Central memory CD8-positive, alpha-beta T cell (primary cell): ENCODE measurements around the gene TXNRD3.
A peak's percentile ranks its signal among the peaks of the same experiment; 100 is the strongest.

Source experiments
- ATAC-seq: fragments of 150-1000 bp; cut with Tn5 transposase; replicated peaks from 2 replicates; pipeline ENCODE4 v1.10.0; 2022; ENCODE audit warnings: mild to moderate bottlenecking, moderate FRiP score, moderate number of reproducible peaks; ENCODE audit not compliant: poor library complexity, severe bottlenecking; ENCODE audit errors: extremely low read depth
- DNase-seq, 2 donors: peaks; one replicate each; pipeline ENCODE4 v3.0.0; 2021; ENCODE audit warnings: low spot score in 2 of 2
- H3K27ac Mint-ChIP-seq: one replicate; pipeline ENCODE4 v1.8.0; 2022; ENCODE audit warnings: low read depth, mild to moderate bottlenecking, moderate library complexity, mixed read lengths
- H3K27me3 Mint-ChIP-seq: one replicate; pipeline ENCODE4 v1.8.0; 2022; ENCODE audit warnings: mixed read lengths
- H3K36me3 Mint-ChIP-seq: one replicate; pipeline ENCODE4 v1.8.0; 2022; ENCODE audit warnings: mild to moderate bottlenecking, moderate library complexity, mixed read lengths; ENCODE audit not compliant: insufficient read depth
- H3K4me1 Mint-ChIP-seq: one replicate; pipeline ENCODE4 v1.8.0; 2022; ENCODE audit warnings: mixed read lengths
- H3K4me3 Mint-ChIP-seq: one replicate; pipeline ENCODE4 v1.8.0; 2022; ENCODE audit warnings: mild to moderate bottlenecking, moderate library complexity, mixed read lengths
- H3K9me3 Mint-ChIP-seq: one replicate; pipeline ENCODE4 v1.8.0; 2022; ENCODE audit warnings: mixed read lengths

TXNRD3 gene

DNA sequence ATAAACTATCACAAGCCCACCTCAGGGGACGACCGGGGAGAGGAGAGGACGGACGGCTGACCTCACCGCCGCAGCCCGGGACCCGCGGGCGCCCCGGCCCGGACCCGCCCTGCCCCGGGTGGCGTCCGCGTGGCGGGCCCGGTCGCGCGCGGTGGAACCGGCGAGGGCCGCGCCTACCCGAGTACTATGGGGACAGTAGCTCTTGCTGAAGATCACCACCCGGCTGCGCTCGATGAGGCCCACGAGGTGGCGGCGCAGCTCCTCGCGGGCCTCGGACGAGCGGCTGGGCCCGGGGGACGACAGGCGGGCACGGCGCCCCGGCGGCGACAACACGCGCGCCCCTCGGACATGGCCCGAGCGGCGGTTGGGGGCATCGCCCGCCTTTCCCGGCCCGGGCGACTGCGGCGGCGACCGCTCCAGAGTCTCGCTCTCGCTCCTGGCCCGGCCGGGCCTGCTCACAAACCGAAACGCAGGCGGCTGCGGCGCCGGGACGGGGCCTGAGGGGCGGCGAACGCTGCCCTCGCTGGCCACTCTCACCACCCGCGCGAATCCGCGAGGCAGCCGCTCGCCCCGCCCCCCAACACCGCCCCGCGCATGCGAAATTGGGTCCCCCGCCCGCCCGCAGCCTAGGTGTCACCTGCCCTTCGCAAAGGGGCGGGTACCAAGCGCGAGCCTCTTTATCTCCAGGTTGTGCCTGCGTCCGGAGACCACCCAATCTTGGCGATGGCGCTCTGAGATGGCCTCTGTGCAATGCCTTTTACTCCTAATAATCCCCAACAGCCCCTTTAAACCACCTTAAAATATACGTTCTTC is at the start of gene TXNRD3:
TSS of gene TXNRD3 (minus strand) at position 554 of the 813 bp plus-strand sequence.
- peak in 1 of 2 donors; percentile 28 for DNase-seq
- no peak within 1 kb of the TSS for H3K27ac Mint-ChIP-seq

DNA sequence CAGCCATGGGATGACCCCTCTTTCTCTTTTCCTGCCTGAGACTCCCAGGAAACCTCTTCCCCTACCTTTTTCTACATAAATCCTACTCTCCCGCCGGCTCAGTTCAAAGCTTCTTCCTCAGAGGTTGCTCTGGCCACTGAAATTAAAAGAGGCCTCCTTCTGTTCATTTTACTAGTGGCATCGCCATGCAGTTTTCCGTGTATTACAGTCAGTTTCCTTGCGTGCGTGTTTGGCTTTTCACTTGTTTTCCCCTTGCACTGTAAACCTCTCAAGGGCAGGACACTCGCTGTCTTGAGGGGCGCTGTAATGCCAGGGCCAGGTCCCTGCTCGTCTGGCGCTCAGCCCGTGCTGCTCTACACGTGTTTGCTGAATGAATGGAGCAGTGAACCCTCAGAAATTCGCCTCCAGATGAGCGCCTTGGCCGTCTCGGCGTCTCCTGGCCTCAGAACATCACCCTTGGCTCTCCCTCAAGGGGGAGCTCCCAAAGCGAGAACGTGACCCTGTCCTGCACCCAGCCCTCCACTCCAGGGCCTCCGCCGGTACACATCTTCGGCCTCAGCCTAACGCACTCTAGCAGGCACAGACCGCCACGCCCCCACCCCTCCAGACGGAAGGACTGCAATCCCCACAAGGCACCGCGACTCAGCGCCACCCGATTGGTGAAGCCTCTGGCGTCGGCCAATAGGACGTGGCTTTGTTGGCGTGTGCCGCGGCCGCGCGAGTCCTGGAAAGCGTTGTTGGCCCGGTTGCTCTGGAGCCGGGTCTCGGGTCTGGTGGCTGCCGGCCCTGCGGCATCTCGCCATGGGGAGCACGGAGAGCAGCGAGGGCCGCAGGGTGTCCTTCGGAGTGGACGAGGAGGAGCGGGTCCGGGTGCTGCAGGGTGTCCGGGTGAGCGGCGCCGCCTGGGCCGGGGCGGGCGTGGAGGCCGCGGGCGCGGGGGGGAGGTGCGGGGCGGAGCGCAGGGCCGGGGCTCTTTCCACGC is 48.9 kb upstream of the TXNRD3 start, which contains the start of gene CHCHD6:
TSS of gene CHCHD6 (plus strand) at position 729 of the 982 bp plus-strand sequence. CDS start at position 802, 73 bp downstream.
- peak within 1 kb of the TSS; percentile 82 for H3K27ac Mint-ChIP-seq
- DNase-seq: peak; percentile 92 to 98
- H3K4me1 Mint-ChIP-seq: peaks cover 24% of the 10 kb centered on the region
- ATAC-seq: peak; percentile 95
- H3K36me3 Mint-ChIP-seq: peaks cover 10% of the 10 kb centered on the region
- H3K9me3 Mint-ChIP-seq: no peaks in the 10 kb centered on the region
- H3K4me3 Mint-ChIP-seq: peak within 1 kb of the TSS; percentile 93
- peaks cover 50% of the 10 kb centered on the region for H3K27me3 Mint-ChIP-seq

More for the DNA sequence above, at the start of gene TXNRD3:
- peak; percentile 78 for ATAC-seq
- Mint-ChIP-seq H3K27me3 (peaks cover 52% of the 10 kb centered on the region), H3K9me3 (no peaks in the 10 kb centered on the region), H3K4me3 (peak within 1 kb of the TSS; percentile 83), H3K36me3 (no peaks in the 10 kb centered on the region), H3K4me1 (no peaks in the 10 kb centered on the region)

DNA sequence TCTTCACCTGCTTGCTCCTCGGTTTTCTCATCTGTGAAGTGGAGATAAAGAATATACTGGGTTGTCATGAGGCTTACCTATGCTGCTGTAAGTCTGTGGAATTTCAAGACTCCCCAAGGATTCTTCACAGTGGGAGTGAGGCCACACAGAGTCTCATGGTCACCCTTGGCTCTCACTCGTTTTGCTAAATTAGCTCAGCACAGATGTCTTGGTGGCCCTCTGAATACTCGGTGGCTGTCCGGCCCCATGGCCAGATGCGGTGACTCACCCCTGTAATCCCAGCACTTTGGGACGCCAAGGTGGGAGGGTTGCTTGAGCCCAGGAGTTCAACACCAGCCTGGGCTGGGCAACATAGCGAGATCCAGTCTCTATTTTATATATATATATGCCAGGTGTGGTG is 44.1 kb upstream of the TXNRD3 start:
- Mint-ChIP-seq H3K4me1 (peaks cover 9% of the 10 kb centered on the region), H3K36me3 (peaks cover 4% of the 10 kb centered on the region), H3K27ac (no peak overlapping the region), H3K27me3 (peaks cover 94% of the 10 kb centered on the region), H3K4me3 (no peak overlapping the region), H3K9me3 (no peaks in the 10 kb centered on the region)
- DNase-seq: no peak
- ATAC-seq: no peak

DNA sequence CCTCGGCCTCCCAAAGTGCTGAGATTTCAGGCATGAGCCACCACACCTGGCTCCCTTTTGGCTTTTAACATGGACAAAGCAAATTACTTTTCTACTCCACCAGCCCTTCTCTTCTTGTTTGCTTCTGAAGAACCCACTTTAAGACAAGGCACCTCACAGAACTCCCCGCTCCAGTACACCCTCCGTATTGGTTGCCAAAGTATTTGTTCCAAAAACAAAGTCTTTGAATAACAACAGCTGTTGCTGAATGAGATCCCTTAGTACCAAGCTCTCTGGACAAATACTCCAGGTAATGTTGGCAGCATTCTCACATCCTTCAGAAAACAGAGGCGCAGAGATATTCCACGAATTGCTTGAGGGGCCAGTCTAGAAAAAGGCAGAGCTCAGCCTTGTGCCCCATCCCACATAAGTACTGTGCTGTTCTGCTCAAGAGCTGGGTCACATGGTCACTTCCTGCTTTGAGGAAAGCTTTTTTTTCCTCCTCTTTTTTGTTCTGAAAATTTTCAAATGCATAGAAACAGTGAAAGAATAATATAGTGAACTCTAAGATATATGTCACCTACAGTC is 41.9 kb upstream of the TXNRD3 start:
- Mint-ChIP-seq H3K27ac (no peak overlapping the region), H3K4me1 (no peaks in the 10 kb centered on the region), H3K36me3 (no peaks in the 10 kb centered on the region), H3K4me3 (no peak overlapping the region), H3K9me3 (no peaks in the 10 kb centered on the region), H3K27me3 (peaks cover 92% of the 10 kb centered on the region)
- ATAC-seq (no peak), DNase-seq (no peak)

DNA sequence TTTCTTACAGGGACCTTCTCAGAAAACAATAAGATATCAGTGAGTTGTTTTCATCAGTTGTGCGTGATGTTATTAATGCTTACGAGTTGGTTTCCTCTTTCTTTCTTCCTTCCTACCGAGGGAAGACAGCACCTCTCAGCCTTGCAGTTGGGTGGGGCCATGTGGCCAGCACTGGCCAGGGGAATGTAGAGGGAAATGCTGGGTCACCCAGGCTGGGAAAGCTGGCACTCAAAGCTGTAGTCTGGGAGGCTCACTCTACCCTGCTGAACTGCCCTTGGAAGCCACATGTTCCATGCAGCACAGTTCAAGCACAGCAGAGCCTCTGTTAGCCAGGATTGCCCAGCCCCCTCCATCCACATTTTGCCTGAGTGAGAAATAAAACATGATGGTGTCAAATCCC is 39.0 kb upstream of the TXNRD3 start:
- no peak for ATAC-seq
- H3K4me1 Mint-ChIP-seq: no peaks in the 10 kb centered on the region
- peaks cover 92% of the 10 kb centered on the region for H3K27me3 Mint-ChIP-seq
- no peaks in the 10 kb centered on the region for H3K36me3 Mint-ChIP-seq
- no peaks in the 10 kb centered on the region for H3K9me3 Mint-ChIP-seq
- no peak overlapping the region for H3K27ac Mint-ChIP-seq
- no peak for DNase-seq
- no peak overlapping the region for H3K4me3 Mint-ChIP-seq

DNA sequence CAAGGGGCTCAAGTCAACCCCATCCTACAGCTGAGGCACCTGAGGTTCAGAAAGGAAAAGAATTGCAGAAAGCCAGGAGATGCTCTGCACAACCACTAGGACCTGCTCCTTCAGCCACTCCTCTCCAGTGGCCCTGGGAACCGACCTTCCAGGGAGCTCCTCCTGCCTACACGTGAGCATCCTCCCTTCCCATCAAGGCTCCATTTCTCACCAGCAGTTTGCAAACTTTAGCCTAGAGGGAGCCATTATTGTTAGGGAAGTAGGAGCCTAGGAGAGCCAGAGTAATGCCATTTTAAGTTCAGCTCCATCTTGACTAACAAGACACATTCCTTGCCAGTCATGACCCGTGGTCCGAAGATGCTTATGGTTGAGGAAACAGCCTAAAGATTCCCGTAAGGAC is 37.9 kb upstream of the TXNRD3 start:
- no peaks in the 10 kb centered on the region for H3K36me3 Mint-ChIP-seq
- H3K4me1 Mint-ChIP-seq: no peaks in the 10 kb centered on the region
- DNase-seq: no peak
- no peaks in the 10 kb centered on the region for H3K9me3 Mint-ChIP-seq
- no peak overlapping the region for H3K27ac Mint-ChIP-seq
- no peak for ATAC-seq
- H3K4me3 Mint-ChIP-seq: no peak overlapping the region
- H3K27me3 Mint-ChIP-seq: peaks cover 92% of the 10 kb centered on the region

DNA sequence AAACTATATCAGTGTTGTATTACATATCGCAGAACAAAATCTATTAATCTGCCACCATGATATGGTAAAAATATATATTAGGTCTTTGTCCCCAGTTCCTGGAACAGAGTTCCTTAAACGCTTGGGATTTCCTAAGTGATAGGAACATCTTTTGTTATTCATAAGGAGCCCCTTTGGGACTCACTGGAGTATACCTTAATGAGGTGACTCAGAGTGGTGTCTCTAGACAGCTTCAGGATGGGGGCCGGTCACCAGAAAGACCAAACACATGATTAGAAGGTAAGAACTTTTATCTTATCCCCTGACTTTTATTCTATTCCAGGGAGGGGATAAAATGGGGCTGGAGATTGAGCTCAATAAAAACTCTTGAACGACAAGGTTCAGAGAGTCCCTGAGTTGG is 36.8 kb upstream of the TXNRD3 start:
- no peak for ATAC-seq

DNA sequence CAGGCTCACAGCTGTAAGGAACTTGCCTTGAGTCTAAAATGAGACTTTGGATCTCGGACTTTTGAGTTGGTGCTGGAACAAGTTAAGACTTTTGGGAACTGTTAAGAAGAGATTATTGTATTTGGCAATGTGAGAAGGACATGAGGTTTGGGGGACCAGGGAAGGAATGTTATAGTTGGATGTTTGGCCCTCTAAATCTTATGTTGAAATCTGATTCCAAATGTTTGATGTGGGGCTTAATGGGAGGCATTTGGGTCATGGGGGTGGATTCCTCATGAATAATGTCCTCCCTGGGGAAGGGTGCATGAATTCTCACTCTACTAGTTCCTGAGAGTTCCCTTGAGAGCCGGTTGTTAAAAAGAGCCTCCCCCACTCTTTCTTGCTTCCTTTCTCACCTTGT is 30.6 kb upstream of the TXNRD3 start:
- Mint-ChIP-seq H3K4me1 (no peaks in the 10 kb centered on the region), H3K36me3 (no peaks in the 10 kb centered on the region), H3K27ac (no peak overlapping the region), H3K4me3 (no peak overlapping the region), H3K27me3 (peaks cover 34% of the 10 kb centered on the region), H3K9me3 (no peaks in the 10 kb centered on the region)
- ATAC-seq (no peak), DNase-seq (no peak)

More for the DNA sequence above, 36.8 kb upstream of the TXNRD3 start:
- H3K4me1 Mint-ChIP-seq: no peaks in the 10 kb centered on the region
- no peaks in the 10 kb centered on the region for H3K36me3 Mint-ChIP-seq
- no peak for DNase-seq
- H3K27ac Mint-ChIP-seq: no peak overlapping the region
- no peak overlapping the region for H3K4me3 Mint-ChIP-seq
- H3K27me3 Mint-ChIP-seq: peaks cover 84% of the 10 kb centered on the region
- H3K9me3 Mint-ChIP-seq: no peaks in the 10 kb centered on the region

DNA sequence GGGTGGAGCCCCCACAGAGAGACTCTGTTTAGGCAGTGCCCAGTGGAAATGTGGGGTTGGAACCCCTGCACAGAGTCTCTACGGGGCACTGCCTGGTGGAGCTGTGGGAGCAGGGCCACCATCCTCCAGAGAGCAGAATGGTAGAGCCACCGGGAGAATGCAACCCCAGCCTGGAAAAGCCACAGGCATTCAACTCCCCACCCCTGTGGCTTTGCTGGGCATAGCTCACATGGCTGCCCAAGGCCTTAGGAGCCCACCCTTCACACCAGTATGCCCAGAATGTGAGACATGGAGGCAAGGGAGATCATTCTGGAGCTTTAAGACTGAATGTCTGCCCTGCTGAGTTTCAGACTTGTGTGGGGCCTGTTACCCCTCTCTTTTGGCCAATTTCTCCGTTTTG is 30.1 kb upstream of the TXNRD3 start:
- no peak for DNase-seq
- Mint-ChIP-seq H3K27ac (no peak overlapping the region), H3K36me3 (no peaks in the 10 kb centered on the region), H3K27me3 (peaks cover 29% of the 10 kb centered on the region), H3K4me1 (no peaks in the 10 kb centered on the region), H3K9me3 (no peaks in the 10 kb centered on the region), H3K4me3 (no peak overlapping the region)
- ATAC-seq: no peak

DNA sequence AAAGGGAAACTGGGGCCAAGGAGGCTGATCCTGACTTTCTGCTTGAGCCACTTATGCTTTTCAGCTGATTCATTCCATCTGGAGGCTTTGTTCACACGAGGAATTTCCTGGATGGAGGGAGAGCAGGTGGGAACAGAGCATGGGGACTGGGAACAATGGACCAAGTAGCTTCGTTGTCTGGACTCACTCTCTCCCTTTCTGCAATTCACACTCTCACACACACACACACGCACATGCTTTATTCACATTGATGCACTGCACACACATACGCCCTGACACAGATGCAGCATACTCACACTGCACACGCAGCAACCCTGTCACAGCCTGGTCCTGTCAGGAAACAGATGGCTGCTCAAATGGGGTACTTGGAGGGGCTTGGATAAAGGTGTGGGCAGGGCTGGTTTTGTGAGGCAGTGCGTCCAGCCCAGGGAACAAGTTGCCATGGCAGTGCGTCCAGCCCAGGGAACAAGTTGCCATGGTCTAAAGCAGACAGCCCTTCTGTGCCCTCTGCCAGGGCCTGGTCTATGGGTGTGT is 29.4 kb upstream of the TXNRD3 start:
- ATAC-seq: no peak
- DNase-seq: no peak

DNA sequence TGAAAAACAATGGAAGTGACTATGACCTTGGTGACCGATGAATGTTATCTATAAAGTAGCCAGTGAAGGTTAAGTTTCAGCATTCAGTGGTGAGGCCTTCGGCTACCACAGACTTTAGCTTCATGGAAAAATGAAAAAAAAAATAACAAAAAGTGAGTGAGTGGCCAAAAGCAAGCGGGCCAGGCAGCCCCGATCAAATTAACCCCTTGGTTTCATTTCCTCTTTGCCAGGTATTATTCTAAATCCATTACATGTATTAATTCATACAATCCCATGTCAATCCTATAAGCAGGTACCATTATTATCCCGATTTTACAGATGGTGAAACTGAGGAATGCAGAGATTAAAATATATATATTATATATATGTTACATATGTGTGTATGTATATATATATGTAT is 28.1 kb upstream of the TXNRD3 start:
- peaks cover 7% of the 10 kb centered on the region for H3K4me1 Mint-ChIP-seq
- ATAC-seq: no peak
- no peak for DNase-seq
- peaks cover 24% of the 10 kb centered on the region for H3K27me3 Mint-ChIP-seq
- H3K27ac Mint-ChIP-seq: no peak overlapping the region
- no peak overlapping the region for H3K4me3 Mint-ChIP-seq
- no peaks in the 10 kb centered on the region for H3K36me3 Mint-ChIP-seq
- no peaks in the 10 kb centered on the region for H3K9me3 Mint-ChIP-seq

More for the DNA sequence above, 29.4 kb upstream of the TXNRD3 start:
- H3K4me1 Mint-ChIP-seq: peaks cover 1% of the 10 kb centered on the region
- H3K9me3 Mint-ChIP-seq: no peaks in the 10 kb centered on the region
- no peak overlapping the region for H3K27ac Mint-ChIP-seq
- H3K27me3 Mint-ChIP-seq: peaks cover 25% of the 10 kb centered on the region
- no peak overlapping the region for H3K4me3 Mint-ChIP-seq
- no peaks in the 10 kb centered on the region for H3K36me3 Mint-ChIP-seq

DNA sequence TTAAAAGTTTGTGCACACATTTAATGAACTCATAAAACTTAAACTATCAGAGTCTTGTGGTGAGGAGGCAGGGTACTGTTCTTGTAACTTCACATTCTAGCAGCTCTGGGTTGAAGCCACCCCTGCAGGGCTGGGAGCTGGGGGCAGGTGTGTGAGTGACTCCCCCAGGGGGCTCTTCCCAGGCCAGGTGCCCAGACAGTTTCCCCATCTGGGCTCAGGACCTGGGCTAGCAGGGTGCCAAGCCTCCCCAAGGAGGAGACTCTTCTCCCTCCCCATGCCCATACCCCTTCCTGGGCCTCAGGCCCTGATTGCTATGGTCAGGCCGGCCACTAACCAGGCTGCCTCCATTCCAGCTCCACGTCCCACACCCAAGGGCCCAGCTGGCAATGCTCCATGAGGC is 27.1 kb upstream of the TXNRD3 start:
- Mint-ChIP-seq H3K4me3 (no peak overlapping the region), H3K27ac (no peak overlapping the region), H3K4me1 (peaks cover 7% of the 10 kb centered on the region), H3K36me3 (no peaks in the 10 kb centered on the region), H3K9me3 (no peaks in the 10 kb centered on the region), H3K27me3 (peaks cover 32% of the 10 kb centered on the region)
- ATAC-seq (no peak), DNase-seq (no peak)
